GM12872 (cell line): ENCODE measurements around the gene TPD52L1.

ENCODE experiments used
- CTCF ChIP-seq: IDR thresholded peaks from 3 replicates; pipeline ENCODE4 v1.5.1; 2011; ENCODE audit warnings: low read depth, mild to moderate bottlenecking, low read length, moderate library complexity; ENCODE audit not compliant: insufficient read depth

Gene TPD52L1

GRCh38 chr6:125275779-125276178 is 122.2 kb downstream of the TPD52L1 start:
- no peak for TF ChIP-seq CTCF

GRCh38 chr6:125277838-125278237 is 124.3 kb downstream of the TPD52L1 start:
- TF ChIP-seq CTCF = no peak

- TF ChIP-seq CTCF = no peak
Measured at GRCh38 chr6:125279961-125280360, 126.4 kb downstream of the TPD52L1 start.

- no peak for TF ChIP-seq CTCF
Measured at GRCh38 chr6:125285353-125285752, 131.8 kb downstream of the TPD52L1 start.

- no peak for TF ChIP-seq CTCF
Measured at GRCh38 chr6:125285936-125286335, 132.4 kb downstream of the TPD52L1 start.

GRCh38 chr6:125287718-125288117 is 134.1 kb downstream of the TPD52L1 start:
- no peak for TF ChIP-seq CTCF

- TF ChIP-seq CTCF = no peak
Measured at GRCh38 chr6:125293587-125293986, 140.0 kb downstream of the TPD52L1 start.

- no peak for TF ChIP-seq CTCF
Measured at GRCh38 chr6:125294036-125294435, 140.5 kb downstream of the TPD52L1 start.
